Neuronal stem cell (in vitro differentiated cells): ENCODE results near the gene CCDC192.
A peak's percentile ranks its signal among the peaks of the same experiment; 100 is the strongest.

Source experiments
- DNase-seq: peaks from one replicate; pipeline ENCODE4 v3.0.0-alpha.2; 2013; ENCODE audit warnings: low spot score
- H2AFZ ChIP-seq: one replicate; pipeline ENCODE4 v1.6.1; 2013; ENCODE audit warnings: mild to moderate bottlenecking, low read length, inconsistent platforms
- H2AK5ac ChIP-seq: 2 replicates; pipeline ENCODE4 v1.6.1; 2013; ENCODE audit warnings: low read depth, mild to moderate bottlenecking, inconsistent platforms, low read length, moderate library complexity, mixed read lengths
- H2BK120ac ChIP-seq: 2 replicates; pipeline ENCODE4 v1.6.1; 2013; ENCODE audit warnings: low read depth, mild to moderate bottlenecking, inconsistent platforms, low read length, moderate library complexity, mixed read lengths
- H2BK12ac ChIP-seq: one replicate; pipeline ENCODE4 v1.6.1; 2013; ENCODE audit warnings: low read length, inconsistent platforms
- H2BK15ac ChIP-seq: 2 replicates; pipeline ENCODE4 v1.6.1; 2013; ENCODE audit warnings: mild to moderate bottlenecking, low read length, inconsistent platforms, mixed read lengths
- H2BK5ac ChIP-seq: one replicate; pipeline ENCODE4 v1.6.1; 2013; ENCODE audit warnings: inconsistent platforms, mild to moderate bottlenecking, low read length, moderate library complexity
- H3K14ac ChIP-seq: one replicate; pipeline ENCODE4 v1.6.1; 2013; ENCODE audit warnings: low read length, inconsistent platforms
- H3K18ac ChIP-seq: 2 replicates; pipeline ENCODE4 v1.6.1; 2013; ENCODE audit warnings: low read length, inconsistent platforms
- H3K23ac ChIP-seq: 2 replicates; pipeline ENCODE4 v1.6.1; 2013; ENCODE audit warnings: low read depth, mild to moderate bottlenecking, mixed read lengths, low read length, inconsistent platforms; ENCODE audit not compliant: poor library complexity
- H3K27ac ChIP-seq: replicated peaks from 3 replicates; pipeline ENCODE4 v1.5.1; 2013; ENCODE audit warnings: low read length, inconsistent platforms
- H3K27me3 ChIP-seq, 3 experiments: 2 replicates each; pipeline ENCODE4 v1.6.1; 2013; ENCODE audit warnings: low read length in 3 of 3, mild to moderate bottlenecking in 2 of 3, inconsistent platforms in 1 of 3, low read depth in 1 of 3, mixed read lengths in 1 of 3, moderate library complexity in 1 of 3; ENCODE audit not compliant: control insufficient read depth in 3 of 3, insufficient read depth in 3 of 3
- H3K36me3 ChIP-seq, 2 donors: replicated peaks in 1 of 2; 2 replicates each; pipeline ENCODE4 v1.6.1; 2013; ENCODE audit warnings: low read length in 2 of 2; ENCODE audit not compliant: control insufficient read depth in 2 of 2, insufficient read depth in 2 of 2
- H3K4ac ChIP-seq: 2 replicates; pipeline ENCODE4 v1.6.1; 2013; ENCODE audit warnings: inconsistent platforms, mild to moderate bottlenecking, low read length, moderate library complexity
- H3K4me1 ChIP-seq, 2 donors: 1 replicate in 1 of 2; 2 replicates in 1 of 2; pipeline ENCODE4 v1.6.1; 2013; ENCODE audit warnings: low read length in 2 of 2, low read depth in 1 of 2; ENCODE audit not compliant: control insufficient read depth in 2 of 2, insufficient read depth in 1 of 2
- H3K4me2 ChIP-seq: one replicate; pipeline ENCODE4 v1.6.1; 2013; ENCODE audit warnings: mild to moderate bottlenecking, low read length, inconsistent platforms; ENCODE audit not compliant: insufficient read depth, poor library complexity, severe bottlenecking
- H3K4me3 ChIP-seq, 2 donors: 2 replicates each; pipeline ENCODE4 v1.5.1; 2013; ENCODE audit warnings: low read length in 2 of 2, mild to moderate bottlenecking in 2 of 2, inconsistent platforms in 1 of 2, moderate library complexity in 1 of 2
- H3K79me1 ChIP-seq: one replicate; pipeline ENCODE4 v1.6.1; 2013; ENCODE audit warnings: low read depth, mild to moderate bottlenecking, inconsistent platforms, low read length, moderate library complexity
- H3K9ac ChIP-seq: one replicate; pipeline ENCODE4 v1.6.1; 2013; ENCODE audit warnings: mild to moderate bottlenecking, low read depth, low read length, inconsistent platforms; ENCODE audit not compliant: poor library complexity
- H3K9me3 ChIP-seq, 2 donors: replicated peaks in 1 of 2; 2 replicates each; pipeline versions ENCODE3 to v1.6.1; 2013; ENCODE audit warnings: low read length in 2 of 2, mild to moderate bottlenecking in 2 of 2, inconsistent platforms in 1 of 2, low read depth in 1 of 2, mixed read lengths in 1 of 2, moderate library complexity in 1 of 2; ENCODE audit not compliant: control insufficient read depth in 2 of 2, insufficient read depth in 1 of 2
- H4K8ac ChIP-seq: one replicate; pipeline ENCODE4 v1.6.1; 2013; ENCODE audit warnings: low read depth, mild to moderate bottlenecking, inconsistent platforms, low read length, moderate library complexity
- H4K91ac ChIP-seq: one replicate; pipeline ENCODE4 v1.6.1; 2013; ENCODE audit warnings: low read length, low read depth, mild to moderate bottlenecking, inconsistent platforms; ENCODE audit not compliant: poor library complexity
- WGBS, 2 donors: extraction: QIAGEN DNeasy Blood & Tissue Kit; methylation state at CpG; one replicate each; pipeline ENCODE4 v1.1.7; 2013; ENCODE audit warnings: missing lambda C conversion rate in 2 of 2, mixed read lengths in 1 of 2; ENCODE audit not compliant: insufficient read length in 2 of 2, insufficient replicate concordance in 1 of 2; ENCODE audit errors: extremely low coverage in 2 of 2; 5-methylcytosine and 5-hydroxymethylcytosine counted together

The CCDC192 gene

DNA sequence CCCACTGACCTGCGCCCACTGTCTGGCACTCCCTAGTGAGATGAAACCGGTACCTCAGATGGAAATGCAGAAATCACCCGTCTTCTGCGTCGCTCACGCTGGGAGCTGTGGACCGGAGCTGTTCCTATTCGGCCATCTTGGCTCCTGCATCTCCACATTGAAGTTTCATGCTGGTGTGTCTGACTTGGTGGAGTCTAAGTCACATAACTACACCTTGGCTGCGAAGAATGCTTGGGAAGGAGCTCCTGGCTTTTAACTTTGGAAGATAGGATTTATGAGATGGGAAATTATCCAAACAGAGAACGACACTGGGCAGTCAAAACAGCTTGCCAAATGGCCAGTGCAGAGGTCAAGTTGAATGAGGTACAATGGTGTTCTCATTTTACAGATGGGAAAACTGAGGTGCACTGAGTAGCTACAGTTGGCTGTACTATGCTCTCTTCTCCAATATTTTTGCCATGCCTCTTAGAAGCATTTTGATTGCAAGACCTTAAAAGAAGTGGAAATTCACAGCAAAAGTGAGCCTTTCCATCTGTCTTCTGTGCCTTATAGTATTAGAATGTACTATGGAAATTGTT, 36.7 kb downstream of the CCDC192 start:
- no peak overlapping the region for H3K23ac ChIP-seq
- H3K27ac ChIP-seq, result no peak overlapping the region
- WGBS, 2 donors, result no CpG with 5 or more reads among the region's 10 CpGs
- H3K4me3 ChIP-seq, result peak overlapping the region in 1 of 2 donors; percentile 16
- no peaks in the 10 kb centered on the region for H3K27me3 ChIP-seq
- no peak overlapping the region for H3K9ac ChIP-seq
- no peak overlapping the region for H2AK5ac ChIP-seq
- H4K91ac ChIP-seq, result no peak overlapping the region
- H2BK120ac ChIP-seq, result no peak overlapping the region
- no peak overlapping the region for H3K4me2 ChIP-seq
- no peaks in the 10 kb centered on the region for H3K4me1 ChIP-seq
- DNase-seq, result no peak
- no peaks in the 10 kb centered on the region for H3K36me3 ChIP-seq
- H3K4ac ChIP-seq, result no peak overlapping the region
- H3K14ac ChIP-seq, result no peak overlapping the region
- H2BK12ac ChIP-seq, result no peak overlapping the region
- H4K8ac ChIP-seq, result no peak overlapping the region
- no peaks in the 10 kb centered on the region for H3K9me3 ChIP-seq
- H3K79me1 ChIP-seq, result no peaks in the 10 kb centered on the region
- no peak overlapping the region for H3K18ac ChIP-seq
- no peak overlapping the region for H2BK5ac ChIP-seq
- no peak overlapping the region for H2BK15ac ChIP-seq
- peak overlapping the region; percentile 76 for H2AFZ ChIP-seq

DNA sequence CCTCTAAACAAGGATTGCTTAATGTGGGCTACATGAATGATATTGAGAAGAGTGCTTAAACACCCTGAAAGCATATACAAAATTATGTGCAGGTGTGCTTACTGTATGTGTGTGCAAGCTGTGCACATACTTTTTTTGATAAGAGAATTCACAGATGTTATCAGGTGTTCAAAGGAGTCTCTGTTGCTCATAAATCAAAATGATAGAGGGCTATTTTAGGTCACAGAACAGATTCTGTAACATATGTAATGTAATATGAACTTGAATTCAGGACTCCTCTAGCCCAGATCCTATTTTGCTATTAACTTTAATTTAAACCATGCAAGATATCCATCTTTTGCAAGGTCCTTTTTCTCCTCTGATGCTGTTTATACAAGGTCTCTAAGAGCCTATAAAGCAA, 38.2 kb downstream of the CCDC192 start:
- no peak overlapping the region for H3K27ac ChIP-seq
- H3K23ac ChIP-seq, result no peak overlapping the region
- no peaks in the 10 kb centered on the region for H3K27me3 ChIP-seq
- H3K9ac ChIP-seq, result no peak overlapping the region
- no peaks in the 10 kb centered on the region for H3K79me1 ChIP-seq
- H2AFZ ChIP-seq, result no peak overlapping the region
- no peak overlapping the region for H4K8ac ChIP-seq
- no peak overlapping the region for H2BK120ac ChIP-seq
- H2AK5ac ChIP-seq, result no peak overlapping the region
- H2BK12ac ChIP-seq, result no peak overlapping the region
- no peak overlapping the region for H2BK15ac ChIP-seq
- no peaks in the 10 kb centered on the region for H3K9me3 ChIP-seq
- H3K4me3 ChIP-seq, result no peak overlapping the region
- no peak overlapping the region for H4K91ac ChIP-seq
- no peaks in the 10 kb centered on the region for H3K36me3 ChIP-seq
- no peak overlapping the region for H3K14ac ChIP-seq
- no peaks in the 10 kb centered on the region for H3K4me1 ChIP-seq
- no peak for DNase-seq
- H2BK5ac ChIP-seq, result no peak overlapping the region
- no peak overlapping the region for H3K4me2 ChIP-seq
- H3K18ac ChIP-seq, result no peak overlapping the region
- H3K4ac ChIP-seq, result no peak overlapping the region

DNA sequence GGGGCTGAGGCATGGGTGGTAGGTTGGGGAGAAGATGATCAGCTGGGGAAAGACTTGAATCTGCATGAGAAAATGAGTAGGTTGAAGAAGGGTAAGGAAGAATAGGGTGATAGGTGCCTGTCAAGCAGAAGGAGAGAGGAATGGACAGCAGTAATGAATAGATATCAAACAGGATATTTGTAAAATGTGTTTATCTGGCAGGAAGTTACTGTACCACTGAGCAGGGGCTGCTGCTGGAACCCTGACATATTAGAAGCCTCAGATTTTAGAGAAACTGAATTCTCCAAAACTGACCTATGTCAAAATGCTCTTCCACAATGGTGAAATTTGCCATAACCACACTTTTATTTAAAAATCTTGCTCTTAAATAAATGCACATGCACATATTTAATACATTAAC, 41.0 kb downstream of the CCDC192 start:
- Histone ChIP-seq H2BK12ac (no peak overlapping the region), H3K9ac (no peak overlapping the region)

DNA sequence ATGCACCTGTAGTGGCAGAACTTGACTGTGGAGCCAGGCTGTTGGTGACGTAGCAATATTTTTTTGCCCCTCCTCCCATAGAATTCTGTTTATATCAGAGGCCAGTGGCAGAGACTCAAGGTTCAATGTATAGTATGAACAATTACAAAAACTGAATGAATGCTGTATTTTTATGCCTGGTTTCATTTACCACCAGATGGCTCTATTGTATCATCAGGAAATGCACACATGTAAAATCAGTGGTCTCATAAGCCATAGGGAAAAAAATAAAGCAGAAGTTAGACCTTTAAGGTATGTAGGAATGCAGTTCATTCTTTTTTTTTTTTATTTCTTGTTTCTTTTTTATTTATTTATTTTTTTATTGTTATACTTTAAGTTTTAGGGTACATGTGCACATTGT, 43.6 kb downstream of the CCDC192 start:
- WGBS, 2 donors, result no CpG with 5 or more reads among the region's 1 CpG
- Histone ChIP-seq H4K91ac (no peak overlapping the region), H2BK12ac (no peak overlapping the region), H3K79me1 (no peaks in the 10 kb centered on the region), H3K27ac (no peak overlapping the region), H2AK5ac (no peak overlapping the region), H3K9me3 (no peaks in the 10 kb centered on the region), H3K9ac (no peak overlapping the region), H3K14ac (no peak overlapping the region), H3K4ac (no peak overlapping the region), H3K18ac (no peak overlapping the region), H2AFZ (no peak overlapping the region), H4K8ac (no peak overlapping the region), H3K27me3 (no peaks in the 10 kb centered on the region), H2BK15ac (no peak overlapping the region), H2BK120ac (no peak overlapping the region), H3K23ac (no peak overlapping the region), H2BK5ac (no peak overlapping the region), H3K36me3 (no peaks in the 10 kb centered on the region), H3K4me1 (no peaks in the 10 kb centered on the region), H3K4me2 (no peak overlapping the region), H3K4me3 (no peak overlapping the region)
- no peak for DNase-seq

More for the DNA sequence above, 41.0 kb downstream of the CCDC192 start:
- no peak overlapping the region for H3K23ac ChIP-seq
- no peak overlapping the region for H3K18ac ChIP-seq
- H2AFZ ChIP-seq, result no peak overlapping the region
- H4K8ac ChIP-seq, result no peak overlapping the region
- no peaks in the 10 kb centered on the region for H3K27me3 ChIP-seq
- no peaks in the 10 kb centered on the region for H3K36me3 ChIP-seq
- H3K4ac ChIP-seq, result no peak overlapping the region
- no peak for DNase-seq
- no peaks in the 10 kb centered on the region for H3K9me3 ChIP-seq
- H3K79me1 ChIP-seq, result no peaks in the 10 kb centered on the region
- no peak overlapping the region for H3K14ac ChIP-seq
- H3K4me1 ChIP-seq, result no peaks in the 10 kb centered on the region
- H4K91ac ChIP-seq, result no peak overlapping the region
- no peak overlapping the region for H2BK5ac ChIP-seq
- H3K4me3 ChIP-seq, result no peak overlapping the region
- no peak overlapping the region for H2AK5ac ChIP-seq
- no peak overlapping the region for H3K4me2 ChIP-seq
- no peak overlapping the region for H2BK15ac ChIP-seq
- H2BK120ac ChIP-seq, result no peak overlapping the region
- H3K27ac ChIP-seq, result no peak overlapping the region
